ENCODE data around the gene FAM163B.

The FAM163B gene

DNA sequence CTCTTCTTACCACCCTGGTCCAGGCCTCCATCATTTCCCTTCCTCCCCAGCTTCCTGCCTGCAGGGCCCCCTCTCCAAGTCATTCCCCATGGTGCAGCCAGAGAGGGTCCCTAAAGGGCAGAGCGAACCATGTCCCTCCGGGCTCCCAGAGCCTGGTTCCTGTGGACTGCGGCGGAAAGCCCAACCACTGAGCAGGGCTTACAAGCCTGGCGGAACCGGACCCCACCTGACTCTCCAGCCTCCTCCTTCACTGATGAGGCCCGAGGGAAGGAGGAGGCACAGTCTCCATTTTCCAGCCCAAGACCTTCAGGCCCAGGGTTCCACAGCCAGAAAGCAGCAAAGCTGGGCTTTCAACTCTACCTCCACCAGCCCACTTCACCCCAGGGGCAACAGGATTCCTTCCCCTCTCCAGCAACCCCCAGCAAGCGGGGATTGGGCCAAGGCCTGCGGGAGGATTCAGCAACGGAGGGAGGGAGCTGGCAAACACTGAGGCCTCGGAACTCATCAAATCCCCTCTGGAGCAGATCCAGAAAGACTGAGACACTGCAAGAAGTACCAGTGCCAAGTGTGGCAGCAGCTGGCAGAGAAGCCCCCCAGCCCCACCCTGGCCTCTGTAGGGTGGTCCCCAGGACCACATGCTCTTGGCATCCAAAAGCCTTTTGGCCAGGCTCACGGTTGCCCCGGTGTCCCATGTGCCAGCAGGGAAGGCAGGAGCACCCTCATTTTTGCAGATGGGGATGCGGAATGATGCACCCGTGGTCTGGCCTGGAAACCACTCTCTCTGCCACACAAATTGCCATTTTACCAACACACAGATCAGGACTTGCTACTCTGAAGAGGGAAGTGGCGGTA, 3.1 kb downstream of the FAM163B start:
- TF ChIP-seq, protein P1, sequence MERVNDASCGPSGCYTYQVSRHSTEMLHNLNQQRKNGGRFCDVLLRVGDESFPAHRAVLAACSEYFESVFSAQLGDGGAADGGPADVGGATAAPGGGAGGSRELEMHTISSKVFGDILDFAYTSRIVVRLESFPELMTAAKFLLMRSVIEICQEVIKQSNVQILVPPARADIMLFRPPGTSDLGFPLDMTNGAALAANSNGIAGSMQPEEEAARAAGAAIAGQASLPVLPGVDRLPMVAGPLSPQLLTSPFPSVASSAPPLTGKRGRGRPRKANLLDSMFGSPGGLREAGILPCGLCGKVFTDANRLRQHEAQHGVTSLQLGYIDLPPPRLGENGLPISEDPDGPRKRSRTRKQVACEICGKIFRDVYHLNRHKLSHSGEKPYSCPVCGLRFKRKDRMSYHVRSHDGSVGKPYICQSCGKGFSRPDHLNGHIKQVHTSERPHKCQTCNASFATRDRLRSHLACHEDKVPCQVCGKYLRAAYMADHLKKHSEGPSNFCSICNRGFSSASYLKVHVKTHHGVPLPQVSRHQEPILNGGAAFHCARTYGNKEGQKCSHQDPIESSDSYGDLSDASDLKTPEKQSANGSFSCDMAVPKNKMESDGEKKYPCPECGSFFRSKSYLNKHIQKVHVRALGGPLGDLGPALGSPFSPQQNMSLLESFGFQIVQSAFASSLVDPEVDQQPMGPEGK (CRISPR knock-in tag; IDR thresholded peaks at IDR 0.05; ENCODE audit: borderline replicate concordance): no peak
- no peak for TF ChIP-seq TOX (CRISPR knock-in tag; IDR thresholded peaks at IDR 0.05; ENCODE audit: borderline replicate concordance)
- no peak for TF ChIP-seq OSR1 (CRISPR knock-in tag; IDR thresholded peaks at IDR 0.05)
- no peak for TF ChIP-seq SNAI2 (CRISPR knock-in tag; IDR thresholded peaks at IDR 0.05)
- TF ChIP-seq ZNF565 (CRISPR knock-in tag; conservative IDR thresholded peaks at IDR 0.05; ENCODE audit: low read depth): no peak
- TF ChIP-seq PPARA (CRISPR knock-in tag; IDR thresholded peaks at IDR 0.05; ENCODE audit: borderline replicate concordance): no peak
- TF ChIP-seq BACH2 (CRISPR knock-in tag; IDR thresholded peaks at IDR 0.05; ENCODE audit: borderline replicate concordance): no peak
- no peak for TF ChIP-seq TCF4 (CRISPR knock-in tag; IDR thresholded peaks at IDR 0.05; ENCODE audit: borderline replicate concordance)
- TF ChIP-seq ZFP3 (CRISPR knock-in tag; IDR thresholded peaks at IDR 0.05): no peak
- TF ChIP-seq GLIS3 (CRISPR knock-in tag; IDR thresholded peaks at IDR 0.05): no peak
- no peak for TF ChIP-seq ZC3H10 (CRISPR knock-in tag; IDR thresholded peaks at IDR 0.05)
- no peak for TF ChIP-seq ESRRG (CRISPR knock-in tag; IDR thresholded peaks at IDR 0.05)
- TF ChIP-seq ZFP30 (CRISPR knock-in tag; IDR thresholded peaks at IDR 0.05): no peak
- no peak for TF ChIP-seq CSDC2 (CRISPR knock-in tag; IDR thresholded peaks at IDR 0.05)
- TF ChIP-seq ZNF70 (CRISPR knock-in tag; IDR thresholded peaks at IDR 0.05): no peak
- no peak for ATAC-seq

GRCh38 chr9:133605446-133605845, 3.7 kb downstream of the FAM163B start:
- ATAC-seq: no peak
- TF ChIP-seq, protein P1 (CRISPR knock-in tag; IDR thresholded peaks at IDR 0.05; ENCODE audit: borderline replicate concordance): no peak
- no peak for TF ChIP-seq GLIS3 (CRISPR knock-in tag; IDR thresholded peaks at IDR 0.05)
- no peak for TF ChIP-seq ZFP3 (CRISPR knock-in tag; IDR thresholded peaks at IDR 0.05)
- no peak for TF ChIP-seq CSRNP3 (CRISPR knock-in tag; IDR thresholded peaks at IDR 0.05)
- TF ChIP-seq ZNF70 (CRISPR knock-in tag; IDR thresholded peaks at IDR 0.05): no peak
- TF ChIP-seq ARNTL (CRISPR knock-in tag; IDR thresholded peaks at IDR 0.05; ENCODE audit: borderline replicate concordance, low read depth): no peak
- TF ChIP-seq SNAI2 (CRISPR knock-in tag; IDR thresholded peaks at IDR 0.05): no peak
- TF ChIP-seq ZNF8 (CRISPR knock-in tag; IDR thresholded peaks at IDR 0.05): no peak

DNA sequence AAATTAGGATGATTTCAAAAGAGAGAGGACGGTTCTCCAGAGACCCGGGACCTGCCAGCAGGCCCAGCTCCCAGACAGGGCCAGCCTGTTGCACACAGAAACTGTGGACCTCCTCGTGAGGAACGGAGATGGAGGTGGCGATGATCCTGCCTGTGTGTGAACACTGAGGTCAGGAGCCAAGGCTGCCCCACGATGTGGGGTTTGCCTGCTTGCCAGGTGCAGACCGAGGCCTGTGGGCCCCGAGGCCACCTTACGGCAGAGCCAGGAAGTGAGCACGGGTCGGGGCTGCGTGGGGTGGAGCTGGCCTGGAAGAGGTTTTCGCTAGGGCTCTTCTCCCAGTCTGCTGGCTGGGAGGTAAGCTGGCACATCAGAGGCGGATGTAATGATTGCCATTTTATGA, 4.3 kb downstream of the FAM163B start:
- no peak for ATAC-seq
- TF ChIP-seq BACH2 (CRISPR knock-in tag; IDR thresholded peaks at IDR 0.05; ENCODE audit: borderline replicate concordance): no peak

GRCh38 chr9:133604214-133604613, 5.0 kb downstream of the FAM163B start:
- no peak for ATAC-seq
- TF ChIP-seq PPARA (CRISPR knock-in tag; IDR thresholded peaks at IDR 0.05; ENCODE audit: borderline replicate concordance) (no peak), SNAI2 (CRISPR knock-in tag; IDR thresholded peaks at IDR 0.05) (no peak), CSRNP3 (CRISPR knock-in tag; IDR thresholded peaks at IDR 0.05) (no peak), TOX (CRISPR knock-in tag; IDR thresholded peaks at IDR 0.05; ENCODE audit: borderline replicate concordance) (no peak), ZNF70 (CRISPR knock-in tag; IDR thresholded peaks at IDR 0.05) (no peak), ARNTL (CRISPR knock-in tag; IDR thresholded peaks at IDR 0.05; ENCODE audit: borderline replicate concordance, low read depth) (no peak)
- TF ChIP-seq, protein P2, sequence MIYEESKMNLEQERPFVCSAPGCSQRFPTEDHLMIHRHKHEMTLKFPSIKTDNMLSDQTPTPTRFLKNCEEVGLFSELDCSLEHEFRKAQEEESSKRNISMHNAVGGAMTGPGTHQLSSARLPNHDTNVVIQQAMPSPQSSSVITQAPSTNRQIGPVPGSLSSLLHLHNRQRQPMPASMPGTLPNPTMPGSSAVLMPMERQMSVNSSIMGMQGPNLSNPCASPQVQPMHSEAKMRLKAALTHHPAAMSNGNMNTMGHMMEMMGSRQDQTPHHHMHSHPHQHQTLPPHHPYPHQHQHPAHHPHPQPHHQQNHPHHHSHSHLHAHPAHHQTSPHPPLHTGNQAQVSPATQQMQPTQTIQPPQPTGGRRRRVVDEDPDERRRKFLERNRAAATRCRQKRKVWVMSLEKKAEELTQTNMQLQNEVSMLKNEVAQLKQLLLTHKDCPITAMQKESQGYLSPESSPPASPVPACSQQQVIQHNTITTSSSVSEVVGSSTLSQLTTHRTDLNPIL (CRISPR knock-in tag; IDR thresholded peaks at IDR 0.05; ENCODE audit: low read depth): no peak
